Erythroblast (primary cell): ENCODE measurements around the gene PTS.

Source experiments
- DNase-seq, 2 experiments: peaks; one replicate each; lab custom pipeline; 2025; lab: John Stamatoyannopoulos, UW
- GATA1 ChIP-seq: IDR thresholded peaks from 2 replicates; pipeline ENCODE4 v1.6.1; 2011; ENCODE audit warnings: low read depth, mild to moderate bottlenecking, control low read depth, low read length, moderate library complexity
- POLR2A ChIP-seq: IDR thresholded peaks from 2 replicates; pipeline ENCODE4 v1.6.1; 2011; ENCODE audit warnings: mild to moderate bottlenecking, low read length

The PTS gene

GRCh38 chr11:112281726-112282125 is 55.5 kb downstream of the PTS start:
- DNase-seq, result no peak
- TF ChIP-seq POLR2A (no peak), GATA1 (no peak)
